SIG-M5 (cell line): Measurements from ENCODE around the gene MYOG.

ENCODE experiments used
- DNase-seq: peaks from one replicate; lab custom pipeline; 2025; lab: John Stamatoyannopoulos, UW

MYOG gene

GRCh38 chr1:203072002-203072602, 13.7 kb downstream of the MYOG start:
- no peak for DNase-seq

- no peak for DNase-seq
These were observed 16.6 kb downstream of the MYOG start for GRCh38 chr1:203069030-203069747.

GRCh38 chr1:203066965-203067364, 18.8 kb downstream of the MYOG start:
- DNase-seq = no peak

DNA sequence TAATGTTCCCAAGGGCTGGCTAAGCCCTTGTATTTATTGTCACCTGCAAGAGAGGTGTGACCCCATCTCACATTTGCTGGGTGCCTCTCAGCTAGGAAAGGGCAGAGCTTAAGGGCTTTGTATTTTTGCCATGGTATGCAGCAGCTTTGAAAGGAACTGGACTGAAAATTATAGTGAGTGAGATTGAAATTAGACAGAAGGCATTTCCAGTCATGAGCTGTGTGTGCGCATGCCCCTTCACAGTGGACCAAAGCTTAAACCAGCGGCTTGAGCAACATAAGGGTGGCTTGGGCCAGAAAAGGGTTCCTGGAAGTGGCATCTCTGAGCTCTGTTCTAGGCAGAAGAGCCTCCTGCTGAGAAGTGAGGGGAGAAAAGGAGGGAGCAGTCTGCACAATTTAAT, 19.8 kb downstream of the MYOG start:
- no peak for DNase-seq

DNA sequence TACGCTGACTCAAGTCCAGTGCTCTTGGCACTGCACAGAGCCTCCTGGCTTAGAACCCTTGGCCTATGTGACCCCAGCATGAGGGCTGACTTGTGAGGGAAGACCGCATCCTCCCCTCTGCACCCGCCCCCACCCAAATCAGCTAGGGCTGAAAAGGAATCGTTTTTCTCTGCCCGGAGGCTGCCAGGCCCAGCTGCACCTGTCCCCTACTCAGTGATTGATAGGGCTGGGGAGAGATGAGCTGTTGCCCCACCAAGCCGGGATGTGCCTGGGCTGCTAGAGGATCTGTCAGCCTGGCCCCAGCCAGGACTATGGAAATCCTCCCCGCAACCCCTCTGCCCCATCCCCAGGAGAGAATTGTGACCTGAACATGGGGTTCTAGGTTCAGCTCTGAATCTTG, 20.6 kb downstream of the MYOG start:
- no peak for DNase-seq

- DNase-seq = no peak
These were observed 22.5 kb downstream of the MYOG start for GRCh38 chr1:203063287-203063686.

DNA sequence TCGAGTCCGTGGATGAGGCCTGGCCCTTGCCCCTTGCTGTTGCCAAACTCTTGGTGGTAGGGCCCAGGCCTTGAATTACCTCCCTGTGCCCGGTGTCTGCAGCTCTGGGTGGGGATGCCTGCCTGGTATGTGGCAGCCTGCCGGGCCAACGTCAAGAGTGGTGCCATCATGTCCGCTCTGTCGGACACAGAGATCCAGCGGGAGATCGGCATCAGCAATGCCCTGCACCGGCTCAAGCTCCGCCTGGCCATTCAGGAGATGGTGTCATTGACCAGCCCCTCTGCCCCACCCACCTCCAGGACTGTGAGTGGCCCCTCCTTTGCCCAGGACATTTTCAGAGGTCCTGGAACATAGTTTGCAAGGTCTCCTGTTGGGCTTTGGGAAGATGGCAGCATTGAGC, 25.7 kb downstream of the MYOG start:
- DNase-seq = no peak

DNA sequence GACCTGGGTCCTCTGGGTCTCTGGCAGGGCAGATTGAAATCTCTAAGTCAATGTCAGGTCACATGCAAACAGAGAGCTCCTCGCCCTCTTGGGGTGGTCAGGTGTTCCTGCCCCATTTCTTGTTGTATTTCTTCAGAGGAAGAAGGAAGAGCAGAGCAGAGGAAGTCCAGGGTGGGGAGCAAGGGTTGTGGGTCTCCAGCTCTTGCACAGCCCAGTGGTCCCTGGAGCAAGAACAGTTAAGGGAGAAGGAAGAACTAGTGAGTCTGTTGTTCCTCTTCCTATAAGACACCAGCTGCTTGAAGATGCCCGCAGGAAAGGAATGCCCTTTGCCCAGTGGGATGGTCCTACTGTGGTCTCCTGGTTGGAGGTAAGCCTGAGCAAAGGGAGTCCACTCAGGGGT, 26.3 kb downstream of the MYOG start:
- no peak for DNase-seq

GRCh38 chr1:203058676-203058935, 27.2 kb downstream of the MYOG start:
- no peak for DNase-seq

GRCh38 chr1:203057911-203058675, 27.7 kb downstream of the MYOG start:
- no peak for DNase-seq

GRCh38 chr1:203056516-203056915, 29.3 kb downstream of the MYOG start:
- no peak for DNase-seq

GRCh38 chr1:203056012-203056411, 29.8 kb downstream of the MYOG start:
- no peak for DNase-seq

DNA sequence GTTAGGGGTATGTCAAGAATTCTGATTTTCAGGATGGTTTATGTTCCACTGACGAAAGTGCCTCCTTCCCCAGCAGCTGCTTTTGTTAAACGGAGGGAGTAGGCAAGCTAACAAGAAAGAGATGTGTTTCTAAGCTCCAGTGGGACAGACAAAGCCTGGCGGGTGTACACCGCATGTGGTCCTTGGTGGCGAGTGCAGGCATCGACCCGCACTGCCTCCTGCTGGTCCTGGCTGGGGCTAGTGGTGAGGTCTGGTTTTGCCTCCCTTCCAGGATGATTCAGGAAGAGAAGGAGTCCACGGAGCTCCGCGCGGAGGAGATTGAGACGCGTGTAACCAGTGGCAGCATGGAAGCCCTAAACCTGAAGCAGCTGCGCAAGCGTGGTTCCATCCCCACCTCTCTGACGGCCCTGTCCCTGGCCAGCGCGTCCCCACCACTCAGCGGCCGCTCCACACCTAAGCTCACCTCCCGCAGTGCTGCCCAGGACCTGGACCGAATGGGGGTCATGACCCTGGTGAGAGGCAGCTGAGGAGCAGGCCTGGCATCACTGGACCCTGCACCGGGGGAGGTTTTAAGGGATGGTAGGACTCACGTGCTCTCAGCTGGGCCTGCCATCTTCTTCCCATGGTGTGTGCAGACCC, 30.5 kb downstream of the MYOG start:
- DNase-seq = no peak

DNA sequence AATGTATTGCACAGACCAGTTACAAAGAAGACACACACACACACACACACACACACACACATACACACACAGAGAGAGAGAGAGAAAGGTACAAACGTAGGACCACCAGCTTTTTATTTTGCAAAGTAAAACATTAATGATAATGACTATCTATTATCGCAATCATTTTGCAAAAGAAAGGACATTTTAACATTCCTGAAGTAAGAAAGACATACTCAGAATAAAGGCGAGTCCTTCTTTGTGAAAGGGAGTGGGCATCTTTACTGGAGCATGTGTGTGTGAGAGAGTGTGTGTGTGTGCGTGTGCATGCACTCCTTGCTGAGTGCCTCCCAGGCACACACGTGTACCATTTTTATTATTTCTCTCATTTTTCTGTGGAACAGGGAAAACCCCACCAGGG, 31.2 kb downstream of the MYOG start:
- no peak for DNase-seq

DNA sequence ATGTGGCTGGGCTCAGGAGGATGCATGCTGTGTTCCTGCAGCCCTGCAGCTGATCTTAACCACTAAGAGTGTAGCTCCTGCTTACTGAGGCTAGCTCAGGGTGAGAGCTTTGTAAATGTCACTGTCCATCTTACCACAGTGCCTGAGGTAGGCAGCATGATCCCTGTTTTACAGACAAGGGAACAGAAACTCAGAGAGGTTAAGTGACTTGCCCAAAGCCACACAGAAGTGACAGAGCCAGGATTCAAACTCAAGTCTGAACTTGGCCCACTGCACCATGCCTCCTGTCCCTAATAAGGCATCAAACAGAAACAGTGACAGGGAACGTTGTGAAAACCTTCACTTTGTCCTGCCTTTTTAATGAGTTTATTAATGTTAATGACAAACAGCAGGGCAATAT, 31.6 kb downstream of the MYOG start:
- no peak for DNase-seq

GRCh38 chr1:203052601-203053000, 33.2 kb downstream of the MYOG start:
- no peak for DNase-seq

- DNase-seq = no peak
These were observed 33.9 kb downstream of the MYOG start for GRCh38 chr1:203051841-203052324.

DNA sequence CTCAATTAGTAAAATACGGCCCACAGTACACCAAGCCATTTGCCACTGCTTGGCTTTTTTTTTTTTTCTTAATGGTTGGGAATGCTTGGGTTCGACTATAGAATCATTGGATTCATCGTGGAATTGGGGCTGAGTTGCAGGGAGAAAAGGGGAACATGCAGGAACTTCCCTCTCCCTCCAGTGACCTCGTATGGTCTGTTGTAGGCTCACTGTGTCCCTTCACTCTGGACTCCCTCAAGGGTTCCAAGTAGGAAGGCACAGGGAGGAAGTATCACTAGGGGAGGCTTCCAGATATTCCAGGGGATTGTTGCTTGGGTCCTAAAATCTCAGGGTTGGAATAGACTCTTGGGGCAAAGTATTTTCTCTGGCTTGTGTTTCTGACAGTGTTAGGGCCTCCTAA, 35.0 kb downstream of the MYOG start:
- DNase-seq = no peak

- DNase-seq = no peak
These were observed 36.1 kb downstream of the MYOG start for GRCh38 chr1:203049576-203050180.

GRCh38 chr1:203049077-203049476, 36.7 kb downstream of the MYOG start:
- DNase-seq = no peak

DNA sequence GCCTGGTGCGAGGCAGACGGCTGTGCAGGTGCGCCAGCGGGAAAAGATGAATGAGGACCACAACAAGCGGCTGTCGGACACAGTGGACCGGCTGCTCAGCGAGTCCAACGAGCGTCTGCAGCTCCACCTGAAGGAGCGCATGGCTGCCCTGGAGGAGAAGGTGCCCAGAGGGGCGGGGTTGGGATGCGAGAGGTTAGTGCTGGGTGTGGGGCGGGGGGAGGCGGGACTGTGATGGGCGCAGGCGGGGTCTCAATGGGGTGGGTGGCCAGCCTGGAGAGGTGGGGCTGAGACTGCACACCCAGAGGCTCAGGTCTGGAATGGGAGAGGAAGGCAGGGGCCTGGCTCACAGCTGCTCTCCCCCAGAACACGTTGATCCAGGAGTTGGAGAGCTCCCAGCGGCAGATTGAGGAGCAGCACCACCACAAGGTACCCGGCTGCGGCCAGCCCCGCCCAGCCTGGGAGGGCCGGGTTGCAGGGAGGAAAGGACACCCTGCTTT, 37.2 kb downstream of the MYOG start:
- DNase-seq = no peak

DNA sequence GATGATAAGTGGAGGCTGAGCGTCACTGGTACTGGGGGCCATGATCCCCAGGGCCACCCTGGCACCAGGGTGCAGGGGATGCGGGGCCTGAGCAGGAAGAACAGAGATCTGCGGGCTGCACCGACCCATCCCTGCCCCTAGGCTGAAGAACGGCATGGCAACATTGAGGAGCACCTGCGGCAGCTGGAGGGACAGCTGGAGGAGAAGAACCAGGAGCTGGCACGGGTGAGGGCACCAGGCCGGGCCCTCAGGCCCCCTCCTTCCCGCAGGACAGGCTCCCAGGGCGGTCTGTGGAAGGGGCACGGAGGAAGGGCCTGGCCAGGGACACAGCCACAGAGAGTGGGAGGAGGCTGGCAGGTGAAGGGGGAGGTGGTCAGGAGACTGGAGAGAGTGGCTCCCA, 37.7 kb downstream of the MYOG start:
- no peak for DNase-seq
